ENCODE measurements around the gene BRD4.

BRD4 gene

GRCh38 chr19:15216363-15216762 lies 116.0 kb downstream of the BRD4 start:
- Histone ChIP-seq H3K27ac (ENCODE audit: extremely low read depth, low read depth, low read length) (no peak overlapping the region), H3K9me3 (ENCODE audit: control insufficient read depth, insufficient read depth, low read depth, low read length) (no peaks in the 10 kb centered on the region), H3K4me3 (ENCODE audit: low read depth, low read length) (no peak overlapping the region), H3K4me1 (ENCODE audit: control insufficient read depth, insufficient read depth, low read length) (no peaks in the 10 kb centered on the region), H3K36me3 (ENCODE audit: control insufficient read depth in 2 of 2, insufficient read depth in 1 of 2, low read length in 2 of 2) (no peaks in the 10 kb centered on the region)
- ChIA-PET POLR2A (interaction anchor here (0.6 kb wide), 3 partner anchors 17 to 1080 kb away, joined by 3 to 4 read pairs (median 3); no protein-coding TSS in a partner anchor), CTCF (interaction anchor here (0.7 kb wide), 1 partner anchor 21 kb away, joined by 3 read pairs; no protein-coding TSS in a partner anchor)
- TF ChIP-seq ZNF362 (tag by site-specific recombination; IDR thresholded peaks at IDR 0.05) (peak; percentile 85), GLI4 (tag by site-specific recombination; IDR thresholded peaks at IDR 0.05) (no peak)

- Histone ChIP-seq H3K36me3 (ENCODE audit: control insufficient read depth in 2 of 2, insufficient read depth in 1 of 2, low read length in 2 of 2) (no peaks in the 10 kb centered on the region), H3K4me3 (ENCODE audit: low read depth, low read length) (no peak overlapping the region), H3K27ac (ENCODE audit: extremely low read depth, low read depth, low read length) (no peak overlapping the region), H3K4me1 (ENCODE audit: control insufficient read depth, insufficient read depth, low read length) (no peaks in the 10 kb centered on the region), H3K9me3 (ENCODE audit: control insufficient read depth, insufficient read depth, low read depth, low read length) (no peaks in the 10 kb centered on the region)
- TF ChIP-seq TSHZ1 (tag by site-specific recombination; IDR thresholded peaks at IDR 0.05; ENCODE audit: borderline replicate concordance): no peak
- TF ChIP-seq ZNF16 (tag by site-specific recombination; IDR thresholded peaks at IDR 0.05; ENCODE audit: low read depth): peak; percentile 56; the same call in 1 of the 2 replicates
- ChIA-PET CTCF (no interaction called here), POLR2A (no interaction called here)
Measured at GRCh38 chr19:15213715-15214381, 118.5 kb downstream of the BRD4 start.

- TF ChIP-seq ZNF843 (tag by site-specific recombination; IDR thresholded peaks at IDR 0.05) (no peak), ZNF571 (tag by site-specific recombination; IDR thresholded peaks at IDR 0.05) (no peak), SALL2 (tag by site-specific recombination; IDR thresholded peaks at IDR 0.05; ENCODE audit: borderline replicate concordance) (no peak), ZNF558 (tag by site-specific recombination; IDR thresholded peaks at IDR 0.05) (no peak), ZNF280C (tag by site-specific recombination; IDR thresholded peaks at IDR 0.05) (no peak), ZNF155 (tag by site-specific recombination; IDR thresholded peaks at IDR 0.05) (no peak), ZNF426 (tag by site-specific recombination; IDR thresholded peaks at IDR 0.05) (no peak), ZNF121 (tag by site-specific recombination; IDR thresholded peaks at IDR 0.05) (no peak), ZBTB49 (tag by site-specific recombination; IDR thresholded peaks at IDR 0.05; ENCODE audit: low read depth) (no peak)
- H3K4me3 ChIP-seq (ENCODE audit: low read depth, low read length): no peak overlapping the region
- ChIA-PET POLR2A (no interaction called here), CTCF (no interaction called here)
- no peaks in the 10 kb centered on the region for H3K9me3 ChIP-seq (ENCODE audit: control insufficient read depth, insufficient read depth, low read depth, low read length)
- H3K36me3 ChIP-seq (ENCODE audit: control insufficient read depth in 2 of 2, insufficient read depth in 1 of 2, low read length in 2 of 2): no peaks in the 10 kb centered on the region
- H3K27ac ChIP-seq (ENCODE audit: extremely low read depth, low read depth, low read length): no peak overlapping the region
- H3K4me1 ChIP-seq (ENCODE audit: control insufficient read depth, insufficient read depth, low read length): no peaks in the 10 kb centered on the region
Measured at GRCh38 chr19:15212711-15213110, 119.6 kb downstream of the BRD4 start.

Data from HEK293 (cell line).